Small intestine (tissue), 7 donors: Measurements from ENCODE around the gene SNPH. TPM values are rescaled to one million over a fixed set of nuclear protein-coding genes. Genes with fewer than 3 reads are reported as not detected.

ENCODE experiments used
- DNase-seq, 2 donors: peaks; one replicate each; pipeline versions ENCODE4 v3.0.0 to v3.0.0-alpha.2; 2013
- FAIRE-seq: peaks from 2 replicates; lab custom pipeline; 2012; peaks lifted over from hg19 to GRCh38; lab: Jason Lieb, UNC
- H3K27ac ChIP-seq, 3 donors: one replicate each; pipeline ENCODE4 v1.5.1; 2013; ENCODE audit warnings: low read length in 2 of 3, mild to moderate bottlenecking in 2 of 3, control low read depth in 1 of 3, inconsistent platforms in 1 of 3, low read depth in 1 of 3, moderate library complexity in 1 of 3
- H3K27me3 ChIP-seq, 3 donors: one replicate each; pipeline ENCODE4 v1.6.1; 2013; ENCODE audit warnings: low read length in 3 of 3, inconsistent platforms in 1 of 3; ENCODE audit not compliant: control insufficient read depth in 3 of 3, insufficient read depth in 3 of 3
- H3K36me3 ChIP-seq, 3 donors: one replicate each; pipeline ENCODE4 v1.6.1; 2013; ENCODE audit warnings: low read length in 3 of 3, inconsistent platforms in 1 of 3, low read depth in 1 of 3, mild to moderate bottlenecking in 1 of 3, moderate library complexity in 1 of 3; ENCODE audit not compliant: control insufficient read depth in 3 of 3, insufficient read depth in 2 of 3
- H3K4me1 ChIP-seq, 3 donors: one replicate each; pipeline ENCODE4 v1.6.1; 2013; ENCODE audit warnings: low read length in 2 of 3, inconsistent platforms in 1 of 3, low read depth in 1 of 3, mild to moderate bottlenecking in 1 of 3, moderate library complexity in 1 of 3; ENCODE audit not compliant: control insufficient read depth in 3 of 3, insufficient read depth in 2 of 3
- H3K4me3 ChIP-seq, 3 donors: one replicate each; pipeline ENCODE4 v1.5.1; 2013; ENCODE audit warnings: low read length in 3 of 3, control low read depth in 1 of 3, inconsistent platforms in 1 of 3, low read depth in 1 of 3, mild to moderate bottlenecking in 1 of 3, moderate library complexity in 1 of 3
- H3K9me3 ChIP-seq, 2 donors: one replicate each; pipeline ENCODE4 v1.6.1; 2013; ENCODE audit warnings: low read depth in 1 of 2, low read length in 1 of 2; ENCODE audit not compliant: control insufficient read depth in 2 of 2, insufficient read depth in 1 of 2
- WGBS, 3 donors: extraction: QIAGEN DNeasy Blood & Tissue Kit; methylation state at CpG; one replicate each; pipeline ENCODE4 v1.1.7; 2013; 5-methylcytosine and 5-hydroxymethylcytosine counted together
- polyA plus RNA-seq, 4 donors: library from polyadenylated mRNA; stranded (reverse) in 3 of 4; unstranded in 1 of 4; fragments of 200-250 nt in 3 of 4; fragments of 120-200 nt in 1 of 4; gene quantifications; one replicate each; pipeline versions ENCODE4 v1.2.1 to v1.2.3, GENCODE V29; 2013
- donor health status: healthy with polysubstance abuse.
- donor health status: control.
- donor health status: control.
- donor health status: Bipolar disorder and iron deficiency.
- donor health status: healthy.

Gene SNPH
- polyA plus RNA-seq, 4 donors = 0.45 to 3.2 (median 0.73) TPM

- no peak for FAIRE-seq
Measured at GRCh38 chr20:1325173-1326030, 59.3 kb downstream of the SNPH start.

GRCh38 chr20:1326031-1326930 lies 60.2 kb downstream of the SNPH start:
- Histone ChIP-seq H3K36me3 (peaks cover 0 to 24% (median 0%) of the 10 kb centered on the region in 3 donors), H3K27ac (peak overlapping the region; percentile 98 to 99 (median 98)), H3K4me3 (peak overlapping the region in 2 of 3 donors; percentile 66 to 85), H3K27me3 (no peaks in the 10 kb centered on the region), H3K4me1 (peaks cover 5 to 51% (median 16%) of the 10 kb centered on the region in 3 donors), H3K9me3 (no peaks in the 10 kb centered on the region)
- DNase-seq (peak; percentile 29 to 34), FAIRE-seq (no peak)
- 24 to 28% (median 25%) methylated on average over 10 of the region's 10 CpGs for WGBS, 3 donors

More at GRCh38 chr20:1325173-1326030, 59.3 kb downstream of the SNPH start:
- Histone ChIP-seq H3K36me3 (peaks cover 0 to 21% (median 0%) of the 10 kb centered on the region in 3 donors), H3K27me3 (no peaks in the 10 kb centered on the region), H3K9me3 (no peaks in the 10 kb centered on the region), H3K27ac (peak overlapping the region; percentile 98 to 99 (median 98)), H3K4me3 (peak overlapping the region; percentile 66 to 85 (median 83)), H3K4me1 (peaks cover 1 to 45% (median 13%) of the 10 kb centered on the region in 3 donors)
- 0% methylated on average over 56 of the region's 56 CpGs for WGBS, 3 donors
- peak; percentile 92 to 98 for DNase-seq

- Histone ChIP-seq H3K4me1 (peaks cover 5 to 51% (median 16%) of the 10 kb centered on the region in 3 donors), H3K27me3 (no peaks in the 10 kb centered on the region), H3K36me3 (peaks cover 0 to 32% (median 0%) of the 10 kb centered on the region in 3 donors), H3K4me3 (peak overlapping the region in 2 of 3 donors; percentile 66 to 85), H3K9me3 (no peaks in the 10 kb centered on the region), H3K27ac (peak overlapping the region; percentile 98 to 99 (median 98))
- WGBS, 3 donors = 61 to 68% (median 64%) methylated on average over 8 of the region's 8 CpGs
- FAIRE-seq (no peak), DNase-seq (peak; percentile 45 to 81)
Measured at GRCh38 chr20:1327241-1327653, 61.2 kb downstream of the SNPH start.

- DNase-seq (peak; percentile 86 to 92), FAIRE-seq (no peak)
- 38 to 71% (median 42%) methylated on average over 7 of the region's 7 CpGs for WGBS, 3 donors
- Histone ChIP-seq H3K27me3 (no peaks in the 10 kb centered on the region), H3K36me3 (peaks cover 0 to 39% (median 0%) of the 10 kb centered on the region in 3 donors), H3K9me3 (no peaks in the 10 kb centered on the region), H3K27ac (peak overlapping the region; percentile 98 to 99 (median 98)), H3K4me3 (peak overlapping the region; percentile 6 to 85 (median 66)), H3K4me1 (peaks cover 5 to 51% (median 16%) of the 10 kb centered on the region in 3 donors)
Measured at GRCh38 chr20:1327827-1328679, 62.0 kb downstream of the SNPH start.

GRCh38 chr20:1328680-1329330 lies 62.7 kb downstream of the SNPH start, which contains the start of gene SDCBP2:
TSS of gene SDCBP2 (minus strand) at chr20:1329139. CDS start at chr20:1320416, 8,723 bp downstream.
- peaks cover 5 to 51% (median 15%) of the 10 kb centered on the region in 3 donors for H3K4me1 ChIP-seq
- H3K27ac ChIP-seq = peak within 1 kb of the TSS; percentile 98 to 99 (median 98)
- FAIRE-seq = no peak
- peaks cover 0 to 46% (median 0%) of the 10 kb centered on the region in 3 donors for H3K36me3 ChIP-seq
- peak; percentile 92 to 98 for DNase-seq
- H3K27me3 ChIP-seq = no peaks in the 10 kb centered on the region
- WGBS, 3 donors = 8 to 56% (median 44%) methylated on average over 8 of the region's 8 CpGs
- peaks cover 0 to under 1% of the 10 kb centered on the region in 2 donors for H3K9me3 ChIP-seq
- H3K4me3 ChIP-seq = peak within 1 kb of the TSS; percentile 6 to 85 (median 66)

GRCh38 chr20:1330075-1330830 lies 64.2 kb downstream of the SNPH start:
- H3K27ac ChIP-seq = peak overlapping the region; percentile 91 to 98 (median 98)

More at GRCh38 chr20:1330075-1330830, 64.2 kb downstream of the SNPH start:
- DNase-seq = peak; percentile 91 to 95
- Histone ChIP-seq H3K4me1 (peaks cover 5 to 51% (median 13%) of the 10 kb centered on the region in 3 donors), H3K27me3 (no peaks in the 10 kb centered on the region), H3K4me3 (no peak overlapping the region), H3K36me3 (peaks cover 0 to 52% (median 0%) of the 10 kb centered on the region in 3 donors), H3K9me3 (peaks cover 0 to 7% of the 10 kb centered on the region in 2 donors)
- no peak for FAIRE-seq
- 25 to 51% (median 45%) methylated on average over 6 of the region's 6 CpGs for WGBS, 3 donors
